HG02571 (cell line): Measurements from ENCODE around the gene APH1A.
A peak's percentile ranks its signal among the peaks of the same experiment; 100 is the strongest.
"Not testable (repeated sequence)": the region's sequence is repeated elsewhere in the genome, so short reads cannot be mapped to it uniquely, and the experiment has no call there.

ENCODE experiments used
- ATAC-seq: cut with Tn5 transposase; IDR thresholded peaks from one replicate; pipeline ENCODE4 v1.9.1; 2021; ENCODE audit warnings: mild to moderate bottlenecking, moderate library complexity; ENCODE audit not compliant: unreplicated experiment

The APH1A gene

DNA sequence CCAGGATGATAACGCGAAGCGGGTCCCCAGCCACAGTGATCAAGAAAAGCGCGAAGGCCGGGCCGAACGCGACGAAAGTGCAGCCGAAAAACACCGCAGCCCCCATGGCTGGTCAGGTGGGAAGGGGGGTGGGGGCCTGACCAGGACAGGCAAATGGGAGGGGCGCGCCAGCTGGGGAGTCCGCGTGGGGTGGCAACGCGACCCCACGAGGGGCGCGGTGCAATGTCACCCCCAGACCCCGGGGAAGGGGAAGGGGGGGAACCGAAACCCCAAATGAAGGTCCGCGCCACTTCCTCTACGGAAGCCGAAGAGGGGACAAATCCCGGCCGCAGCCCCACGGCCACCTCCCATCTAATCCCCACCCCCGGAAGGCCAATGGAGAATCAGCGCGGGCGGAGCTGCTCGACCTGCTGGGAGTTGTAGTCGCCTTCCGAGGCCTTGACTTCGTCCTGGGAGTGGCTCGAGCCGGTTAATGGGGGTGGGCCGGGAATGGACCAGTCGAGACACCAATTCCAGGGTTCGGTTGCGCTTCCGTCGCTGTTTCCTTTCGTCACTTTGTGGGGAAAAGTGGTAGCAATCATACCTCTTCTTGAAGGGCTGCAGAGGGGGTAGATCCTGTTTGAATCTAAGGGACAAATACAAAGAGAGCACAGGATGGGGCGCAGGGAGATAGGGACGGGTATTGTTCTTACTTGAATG is at the start of gene APH1A:
TSS of gene APH1A (minus strand) at position 312 of the 699 bp plus-strand sequence. CDS start at position 106, 206 bp downstream.
- peak; percentile 92 for ATAC-seq

DNA sequence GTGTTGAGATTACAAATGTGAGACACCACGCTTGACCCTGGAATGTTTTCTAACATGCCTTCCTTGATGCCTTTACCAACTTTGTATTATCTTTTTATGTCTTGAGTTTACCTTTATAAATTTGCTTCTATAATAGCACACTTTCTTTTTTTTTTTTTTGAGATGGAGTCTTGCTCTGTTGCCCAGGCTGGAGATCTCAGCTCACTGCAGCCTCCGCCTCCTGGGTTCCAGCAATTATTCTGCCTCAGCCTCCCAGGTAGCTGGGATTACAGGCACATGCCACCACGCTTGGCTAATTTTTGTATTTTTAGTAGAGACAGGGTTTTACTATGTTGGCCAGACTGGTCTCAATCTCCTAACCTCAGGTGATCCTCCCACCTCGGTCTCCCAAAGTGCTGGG is 45.9 kb upstream of the APH1A start:
- ATAC-seq = not testable (repeated sequence)

- ATAC-seq = no peak
Observed at GRCh38 chr1:150311762-150312161, 42.9 kb upstream of the APH1A start.

DNA sequence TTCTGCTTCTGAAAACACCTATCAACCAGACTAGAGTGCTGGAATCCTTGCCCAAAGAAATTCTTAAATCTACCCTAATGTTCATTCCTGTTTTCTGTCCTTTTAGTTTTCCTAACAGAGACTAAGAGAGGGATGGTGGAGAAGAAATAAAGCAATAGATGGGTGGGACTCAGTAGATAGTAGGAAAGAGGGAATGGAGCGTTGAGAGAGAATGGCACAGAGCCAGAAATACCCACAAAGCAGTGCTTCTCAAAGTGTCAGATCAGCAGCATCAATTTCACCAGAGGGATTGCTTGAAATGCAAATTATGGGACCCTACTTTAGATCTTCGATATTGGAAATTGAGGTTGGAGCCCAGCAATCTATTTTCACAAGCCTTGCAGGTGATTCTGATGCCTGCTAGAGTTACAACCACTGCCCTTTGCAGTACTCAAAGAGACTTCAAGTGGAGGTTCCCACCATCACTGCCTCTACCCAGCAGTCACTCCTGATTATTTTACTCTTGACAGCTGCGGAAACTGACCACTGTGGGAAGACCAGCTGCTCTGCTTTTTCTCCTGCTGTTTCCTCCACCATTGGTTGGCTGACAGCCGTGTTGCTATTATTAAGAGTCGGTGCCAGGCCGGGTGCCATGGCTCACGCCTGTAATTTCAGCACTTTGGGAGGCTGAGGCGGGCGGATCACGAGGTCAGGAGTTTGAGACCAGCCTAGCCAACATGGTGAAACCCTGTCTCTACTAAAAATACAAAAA is 41.1 kb upstream of the APH1A start:
- ATAC-seq = no peak

DNA sequence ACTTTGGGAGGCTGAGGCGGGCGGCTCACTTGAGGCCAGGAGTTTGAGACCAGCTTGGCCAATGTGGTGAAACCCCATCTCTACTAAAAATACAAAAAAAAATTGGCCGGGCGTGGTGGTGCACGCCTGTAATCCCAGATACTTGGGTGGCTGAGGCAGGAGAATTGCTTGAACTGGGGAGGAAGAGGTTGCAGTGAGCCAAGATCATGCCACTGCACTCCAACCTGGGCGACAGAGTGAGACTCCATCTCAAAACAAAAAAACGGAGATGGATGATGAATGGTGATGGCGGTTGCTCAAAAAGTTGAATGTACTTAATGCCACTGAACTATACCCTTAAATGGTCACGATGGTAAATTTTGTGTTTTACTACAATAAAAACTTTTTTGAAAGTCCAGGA is 39.8 kb upstream of the APH1A start:
- not testable (repeated sequence) for ATAC-seq

GRCh38 chr1:150302902-150303301 is 34.1 kb upstream of the APH1A start:
- ATAC-seq = no peak

- no peak for ATAC-seq
Observed at GRCh38 chr1:150302338-150302737, 33.5 kb upstream of the APH1A start.

DNA sequence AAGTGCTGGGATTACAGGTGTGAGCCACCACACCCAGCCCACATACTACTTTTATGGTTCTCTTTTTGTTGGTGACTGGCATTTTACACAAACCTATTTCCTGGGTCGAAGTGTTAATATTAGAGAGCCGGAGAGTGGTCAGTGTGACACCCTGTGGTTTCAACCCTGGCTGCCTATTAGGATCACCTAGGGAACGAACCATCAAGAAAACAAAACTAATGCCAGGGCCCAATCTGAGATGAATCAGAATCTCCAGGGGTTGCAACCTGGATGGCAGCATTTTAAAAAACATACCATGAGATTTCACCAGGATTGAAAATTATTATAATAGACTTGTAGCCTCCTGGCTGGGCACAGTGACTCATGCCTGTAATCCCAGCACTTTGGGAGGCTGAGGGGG is 30.9 kb upstream of the APH1A start:
- ATAC-seq = no peak

DNA sequence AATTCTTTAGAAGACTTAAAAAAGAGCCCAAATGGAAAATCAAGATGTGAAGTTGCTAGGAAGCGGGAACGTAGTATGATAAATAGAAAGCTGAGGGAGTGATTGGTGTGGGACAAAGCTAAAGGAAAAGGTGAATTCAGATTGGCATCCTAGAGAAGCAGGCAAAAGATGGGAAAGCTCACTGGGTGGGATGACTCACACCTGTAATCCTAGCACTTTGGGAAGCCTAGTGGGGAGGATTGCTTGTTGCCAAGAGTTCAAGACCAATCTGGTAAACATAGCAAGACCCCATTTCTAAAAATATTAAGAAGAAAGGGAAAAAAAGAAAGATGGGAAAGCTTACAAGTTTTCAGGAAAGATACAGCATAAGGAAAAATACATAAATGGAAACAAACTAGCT is 26.7 kb upstream of the APH1A start:
- no peak for ATAC-seq

GRCh38 chr1:150293433-150294253 is 24.8 kb upstream of the APH1A start, which contains the start of gene MRPS21:
Gene MRPS21 (plus strand): TSS chr1:150293861. CDS start chr1:150294367, 506 bp downstream.
- peak; percentile 91 for ATAC-seq

DNA sequence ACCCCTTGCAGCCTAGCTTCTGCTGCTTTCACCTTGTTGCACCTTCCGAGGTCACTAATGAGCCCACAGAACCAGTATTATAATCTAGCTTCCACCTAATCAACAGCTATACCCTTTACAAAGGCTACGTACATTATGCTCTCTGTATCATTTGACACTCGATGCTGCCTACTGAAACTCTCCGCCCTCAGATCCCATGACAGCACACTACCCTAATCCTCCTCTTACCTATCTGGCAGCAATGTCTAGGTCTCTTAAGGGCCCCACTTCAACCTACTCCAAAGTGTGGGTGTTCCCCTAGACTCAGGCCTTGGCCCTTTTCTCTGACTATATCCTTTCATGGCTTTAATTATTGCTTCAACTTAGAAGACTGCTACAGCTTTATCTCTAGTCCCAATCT is 20.0 kb upstream of the APH1A start:
- no peak for ATAC-seq

DNA sequence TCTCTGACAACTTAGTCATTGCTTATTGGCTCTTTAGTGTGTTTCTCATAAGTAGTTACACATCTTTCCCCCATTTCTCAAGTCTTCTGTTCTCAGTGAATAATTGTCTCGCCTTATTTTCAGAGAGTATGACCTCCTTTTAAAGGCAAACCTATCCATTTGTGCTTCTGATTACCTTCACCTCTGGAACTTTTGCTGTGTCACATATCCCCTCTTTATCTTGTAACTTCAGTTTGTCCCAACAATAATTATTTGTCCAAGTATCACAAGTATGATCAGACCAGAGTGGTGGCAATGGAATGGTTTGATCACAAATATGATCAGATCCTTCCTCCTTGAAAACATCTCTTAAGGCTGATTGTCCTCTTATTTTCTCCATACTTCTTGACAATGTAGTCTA is 19.6 kb upstream of the APH1A start:
- ATAC-seq = no peak

GRCh38 chr1:150283260-150283659 is 14.4 kb upstream of the APH1A start:
- no peak for ATAC-seq

DNA sequence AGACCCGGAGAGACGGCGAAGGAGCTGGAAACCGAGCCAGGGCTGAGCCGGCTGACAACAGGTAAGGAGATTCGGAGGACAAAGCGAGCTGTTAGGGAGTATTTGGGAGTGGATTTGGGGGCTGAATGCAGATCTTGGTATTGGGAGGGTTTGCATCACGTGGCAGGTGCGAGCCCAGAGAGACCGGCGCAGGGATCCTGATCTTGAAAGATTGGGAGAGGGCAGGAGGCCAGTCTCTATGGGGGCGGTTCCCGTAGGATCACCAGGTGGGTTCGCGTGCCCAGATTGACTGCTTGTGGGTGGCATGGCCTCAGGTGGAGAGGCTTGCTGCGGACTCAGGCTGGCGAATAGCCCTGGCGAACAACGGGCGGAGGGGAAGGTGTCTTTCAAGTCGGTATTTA is 13.7 kb upstream of the APH1A start:
- no peak for ATAC-seq

- peak; percentile 59 for ATAC-seq
Observed at GRCh38 chr1:150281758-150282557, 13.1 kb upstream of the APH1A start, which contains the start of gene CIART. Gene CIART (plus strand): TSS chr1:150282554. CDS start chr1:150283268, 714 bp downstream.

GRCh38 chr1:150281221-150281757 is 12.5 kb upstream of the APH1A start:
- no peak for ATAC-seq

DNA sequence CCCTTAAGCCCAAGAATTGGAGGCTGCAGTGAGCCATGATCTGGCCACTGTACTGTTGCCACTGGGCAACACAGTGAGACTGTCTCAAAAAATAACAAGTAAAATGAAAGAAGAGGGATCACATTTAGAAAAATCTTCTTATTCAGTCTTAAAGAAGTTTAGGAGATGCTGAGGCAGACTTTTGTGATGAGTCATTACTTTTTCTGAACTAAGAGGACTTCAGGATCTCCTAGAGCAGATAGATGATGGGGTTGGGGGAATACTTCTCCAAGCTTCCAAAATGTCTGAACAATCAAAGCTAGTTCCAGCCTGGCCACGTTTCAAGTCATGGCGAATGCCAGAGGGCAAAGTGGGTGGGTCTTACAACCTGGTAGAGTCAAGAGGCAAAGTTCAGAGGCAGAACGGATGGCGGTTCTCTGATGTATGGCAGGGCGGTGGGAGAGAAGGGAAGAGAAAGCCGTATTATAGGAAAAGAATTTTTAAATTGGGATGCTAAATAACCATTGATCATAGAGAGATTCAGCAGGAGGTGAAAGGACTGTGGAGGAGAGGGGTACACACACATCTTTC is 11.4 kb upstream of the APH1A start:
- no peak for ATAC-seq

GRCh38 chr1:150273311-150273710 is 4.5 kb upstream of the APH1A start:
- ATAC-seq = no peak

DNA sequence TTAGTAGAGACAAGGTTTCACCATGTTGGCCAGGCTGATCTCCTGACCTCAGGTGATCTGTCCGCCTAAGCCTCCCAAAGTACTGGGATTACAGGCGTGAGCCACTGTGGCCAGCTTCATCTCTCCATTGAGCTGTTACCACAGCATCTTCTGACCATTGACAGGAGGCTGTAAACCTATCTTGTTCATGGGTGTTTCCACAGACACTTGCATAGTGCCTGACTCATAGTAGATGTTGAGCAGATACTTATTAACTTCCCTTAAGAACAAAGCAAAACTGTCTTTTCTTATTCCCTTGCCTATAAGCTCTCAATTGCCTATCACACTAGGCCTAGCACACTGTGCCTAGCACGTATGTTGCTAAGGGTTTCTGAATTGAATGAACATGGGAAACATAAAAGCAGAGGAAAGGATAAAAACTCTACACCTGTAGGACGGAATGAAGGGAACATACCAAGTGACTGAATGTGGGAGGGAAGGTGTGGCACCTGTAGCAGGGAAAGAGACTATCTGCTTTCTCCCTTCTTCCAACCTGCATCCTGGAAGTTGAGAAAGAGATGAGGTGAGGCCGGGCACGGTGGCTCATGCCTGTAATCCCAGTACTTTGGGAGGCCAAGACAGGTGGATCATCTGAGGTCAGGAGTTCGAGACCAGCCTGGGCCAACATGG is 2.6 kb upstream of the APH1A start:
- no peak for ATAC-seq
